ENCODE data around the gene LGALS9C. TPM values are rescaled to one million over a fixed set of nuclear protein-coding genes. Genes with fewer than 3 reads are reported as not detected.
"Not testable (repeated sequence)": the region's sequence is repeated elsewhere in the genome, so short reads cannot be mapped to it uniquely, and the experiment has no call there.

LGALS9C gene
- polyA plus RNA-seq, 1 donor: not detected

GRCh38 chr17:18528899-18529500, 52.4 kb downstream of the LGALS9C start:
- DNase-seq (ENCODE audit: low read depth): not testable (repeated sequence)

GRCh38 chr17:18530405-18530804, 53.8 kb downstream of the LGALS9C start:
- not testable (repeated sequence) for DNase-seq (ENCODE audit: low read depth)

DNA sequence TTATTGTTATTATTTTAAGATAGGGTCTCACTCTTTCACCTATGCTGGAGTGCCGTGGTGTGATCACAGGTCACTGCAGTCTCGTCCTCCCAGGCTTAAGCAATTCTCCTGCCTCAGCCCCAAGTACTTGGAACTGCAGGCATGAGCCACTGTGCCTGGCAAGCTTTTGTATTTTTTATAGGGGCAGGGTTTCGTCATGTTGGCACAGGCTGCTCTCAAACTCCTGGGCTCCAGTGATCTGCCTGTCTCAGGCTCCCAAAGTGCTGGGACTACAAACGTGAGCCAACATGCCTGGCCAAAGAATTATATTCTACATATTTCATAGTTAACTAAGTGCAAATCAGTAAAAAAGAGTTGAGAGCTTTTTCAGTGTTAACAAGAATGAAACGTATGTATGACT, 65.6 kb downstream of the LGALS9C start:
- not testable (repeated sequence) for DNase-seq (ENCODE audit: low read depth)

DNA sequence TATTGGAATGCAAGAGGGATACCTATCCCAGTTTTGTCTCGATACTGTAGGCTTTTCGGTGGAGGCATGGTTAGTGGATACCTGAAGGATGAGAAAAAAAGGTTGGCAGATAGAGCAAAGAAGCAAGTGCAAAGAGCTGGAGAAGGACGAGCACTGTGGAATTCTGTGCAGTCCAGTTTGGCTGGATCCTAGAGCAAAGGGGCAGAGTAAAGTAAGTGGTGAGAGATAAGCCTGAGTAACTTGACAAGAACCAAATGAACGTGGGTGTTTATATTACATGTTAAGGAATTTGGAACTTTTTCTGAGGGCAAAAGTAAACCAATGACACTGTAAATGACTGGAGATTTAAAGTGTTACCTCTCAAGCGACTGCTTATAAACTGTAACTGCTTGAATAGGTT, 66.3 kb downstream of the LGALS9C start:
- not testable (repeated sequence) for DNase-seq (ENCODE audit: low read depth)

Other genes starting within 250 kb of the LGALS9C start
- 146 TPM for gene FLII, start 218.1 kb upstream of the LGALS9C start, polyA plus RNA-seq (ENCODE audit: insufficient read length)
- gene MIEF2, start 216.1 kb upstream of the LGALS9C start, polyA plus RNA-seq (ENCODE audit: insufficient read length): 14.9 TPM
- gene TOP3A, start 161.8 kb upstream of the LGALS9C start, polyA plus RNA-seq (ENCODE audit: insufficient read length): 26.7 TPM
- 7.6 TPM for gene SMCR8, start 161.5 kb upstream of the LGALS9C start, polyA plus RNA-seq (ENCODE audit: insufficient read length)
- 9.9 TPM for gene SHMT1, start 113.2 kb upstream of the LGALS9C start, polyA plus RNA-seq (ENCODE audit: insufficient read length)
- gene EVPLL, start 99.0 kb upstream of the LGALS9C start, polyA plus RNA-seq (ENCODE audit: insufficient read length): not detected
- gene TBC1D28, start 167.6 kb downstream of the LGALS9C start, polyA plus RNA-seq (ENCODE audit: insufficient read length): not detected
- gene FOXO3B, start 205.5 kb downstream of the LGALS9C start, polyA plus RNA-seq (ENCODE audit: insufficient read length): 3.1 TPM

Measured in forelimb muscle (tissue), 1 donor.